Sigmoid colon (tissue), 7 donors: Measurements from ENCODE around the gene NACC1. TPM values are rescaled to one million over a fixed set of nuclear protein-coding genes. Genes with fewer than 3 reads are reported as not detected.

Experiments
- DNase-seq: peaks from one replicate; pipeline ENCODE4 v3.0.0-alpha.2; 2019
- H3K27ac ChIP-seq, 4 donors: fragments of 200-600 bp; sonication (generic); one replicate each; pipeline ENCODE4 v1.5.1; 2016 to 2019; ENCODE audit warnings: mild to moderate bottlenecking in 1 of 4
- H3K27me3 ChIP-seq, 3 donors: fragments of 200-600 bp; sonication (generic); one replicate each; pipeline ENCODE4 v1.5.1; 2019; ENCODE audit warnings: mild to moderate bottlenecking in 1 of 3
- H3K36me3 ChIP-seq, 4 donors: fragments of 200-600 bp; sonication (generic); one replicate each; pipeline ENCODE4 v1.5.1; 2016 to 2019
- H3K4me1 ChIP-seq, 4 donors: fragments of 200-600 bp; sonication (generic); one replicate each; pipeline ENCODE4 v1.5.1; 2017 to 2019
- H3K4me3 ChIP-seq, 4 donors: fragments of 200-600 bp; sonication (generic); one replicate each; pipeline ENCODE4 v1.5.1; 2017 to 2019; ENCODE audit warnings: mild to moderate bottlenecking in 2 of 4, moderate library complexity in 1 of 4
- H3K9me3 ChIP-seq, 4 donors: fragments of 200-600 bp in 3 of 4; sonication (generic) in 3 of 4; one replicate each; pipeline versions ENCODE4 v1.5.1 to v1.6.1; 2013 to 2019
- EP300 ChIP-seq, 4 donors: sonication (generic); formaldehyde crosslinking; IDR thresholded peaks; one replicate each; pipeline ENCODE4 v1.6.1; 2017; ENCODE audit warnings: antibody characterized with exemption in 4 of 4
- POLR2A ChIP-seq, 2 donors: fragments of 450-650 bp; IDR thresholded peaks; one replicate each; pipeline ENCODE4 v1.6.1; 2016; ENCODE audit warnings: antibody characterized with exemption in 2 of 2, mild to moderate bottlenecking in 2 of 2, moderate library complexity in 2 of 2
- POLR2AphosphoS5 ChIP-seq, 4 donors: sonication (generic); formaldehyde crosslinking; IDR thresholded peaks; one replicate each; pipeline ENCODE4 v1.6.1; 2017; ENCODE audit warnings: antibody characterized with exemption in 4 of 4
- WGBS, 2 donors: extraction: QIAGEN DNeasy Blood & Tissue Kit; methylation state at CpG; one replicate each; pipeline ENCODE4 v1.1.7; 2013; 5-methylcytosine and 5-hydroxymethylcytosine counted together
- intact Hi-C: fragments of 100-400 bp; cut with DNase I; formaldehyde crosslinking; loops from one replicate; pipeline ENCODE4 v1.15.1; 2023
- polyA plus RNA-seq, 3 donors: library from polyadenylated mRNA; stranded (reverse); fragments of 200-250 nt; gene quantifications; one replicate each; pipeline ENCODE4 v1.2.3, GENCODE V29; 2013
- total RNA-seq, 4 donors: library from RNA; depleted of rRNA; stranded (reverse); fragments of >200 nt; gene quantifications; one replicate each; pipeline ENCODE4 v1.1.0, GENCODE V29; 2016
- TF ChIP-seq, protein P1 (sequence below), 4 experiments: fragments of 450-650 bp in 3 of 4; fragments of 200-600 bp in 1 of 4; IDR thresholded peaks; one replicate each; pipeline ENCODE4 v1.5.1; 2016 to 2019; ENCODE audit warnings: antibody characterized with exemption in 4 of 4, mild to moderate bottlenecking in 3 of 4, moderate library complexity in 2 of 4
- donor health status: healthy with polysubstance abuse.
- donor health status: Bipolar disorder and iron deficiency.
- donor health status: healthy.

The NACC1 gene
- total and polyA plus RNA-seq, 7 donors: 8.1 to 67.2 (median 18.8) TPM

DNA sequence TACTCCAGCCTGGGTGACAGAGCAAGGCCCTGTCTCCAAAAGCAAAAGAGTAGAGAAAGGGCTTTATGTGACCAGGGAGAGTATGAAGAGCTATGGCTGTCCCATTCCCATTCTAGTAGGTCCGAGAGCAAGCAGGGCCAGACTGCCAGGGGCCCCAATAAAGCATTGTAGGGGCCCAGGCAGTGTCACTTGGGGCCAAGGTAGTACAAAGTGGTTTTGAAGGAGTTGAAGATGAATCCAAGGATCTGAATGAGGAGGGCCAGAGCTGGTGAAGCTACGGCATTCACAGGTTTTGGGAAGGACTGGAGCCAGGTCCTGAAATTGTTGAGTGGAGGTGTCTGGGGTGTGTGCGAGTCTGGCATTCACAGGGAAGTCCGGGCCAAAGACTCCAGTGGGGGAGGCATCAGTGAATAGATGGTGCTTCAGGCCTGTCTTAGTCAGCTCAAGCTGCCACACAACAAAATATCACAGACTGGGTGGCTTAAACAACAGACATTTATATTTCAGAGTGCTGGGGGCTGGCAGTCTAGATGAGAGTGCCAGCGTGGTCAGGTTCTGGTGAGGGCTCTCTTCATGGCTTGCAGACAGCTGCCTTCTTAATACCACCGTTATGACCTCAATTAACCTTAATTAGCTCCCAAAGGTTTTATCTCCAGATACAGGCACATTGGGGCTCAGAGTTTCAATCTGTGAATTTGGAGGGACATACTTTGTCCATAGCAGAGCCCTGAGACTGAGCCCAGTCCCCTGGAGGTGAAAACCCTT is 9.9 kb downstream of the NACC1 start:
- 93 to 94% methylated on average over 6 of the region's 6 CpGs for WGBS, 2 donors
- Histone ChIP-seq H3K9me3 (no peaks in the 10 kb centered on the region), H3K36me3 (peaks cover 0 to 3% (median 0%) of the 10 kb centered on the region in 4 donors), H3K4me1 (peaks cover 0 to 5% (median under 1%) of the 10 kb centered on the region in 4 donors), H3K27ac (no peak overlapping the region), H3K4me3 (no peak overlapping the region), H3K27me3 (no peaks in the 10 kb centered on the region)
- no peak for DNase-seq
- TF ChIP-seq EP300 (IDR thresholded peaks at IDR 0.05): no peak
- TF ChIP-seq POLR2AphosphoS5 (IDR thresholded peaks at IDR 0.05): no peak
- TF ChIP-seq, protein P1, sequence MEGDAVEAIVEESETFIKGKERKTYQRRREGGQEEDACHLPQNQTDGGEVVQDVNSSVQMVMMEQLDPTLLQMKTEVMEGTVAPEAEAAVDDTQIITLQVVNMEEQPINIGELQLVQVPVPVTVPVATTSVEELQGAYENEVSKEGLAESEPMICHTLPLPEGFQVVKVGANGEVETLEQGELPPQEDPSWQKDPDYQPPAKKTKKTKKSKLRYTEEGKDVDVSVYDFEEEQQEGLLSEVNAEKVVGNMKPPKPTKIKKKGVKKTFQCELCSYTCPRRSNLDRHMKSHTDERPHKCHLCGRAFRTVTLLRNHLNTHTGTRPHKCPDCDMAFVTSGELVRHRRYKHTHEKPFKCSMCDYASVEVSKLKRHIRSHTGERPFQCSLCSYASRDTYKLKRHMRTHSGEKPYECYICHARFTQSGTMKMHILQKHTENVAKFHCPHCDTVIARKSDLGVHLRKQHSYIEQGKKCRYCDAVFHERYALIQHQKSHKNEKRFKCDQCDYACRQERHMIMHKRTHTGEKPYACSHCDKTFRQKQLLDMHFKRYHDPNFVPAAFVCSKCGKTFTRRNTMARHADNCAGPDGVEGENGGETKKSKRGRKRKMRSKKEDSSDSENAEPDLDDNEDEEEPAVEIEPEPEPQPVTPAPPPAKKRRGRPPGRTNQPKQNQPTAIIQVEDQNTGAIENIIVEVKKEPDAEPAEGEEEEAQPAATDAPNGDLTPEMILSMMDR (IDR thresholded peaks at IDR 0.05): no peak
- TF ChIP-seq POLR2A (IDR thresholded peaks at IDR 0.05): no peak
- intact Hi-C loops: no loop called here

DNA sequence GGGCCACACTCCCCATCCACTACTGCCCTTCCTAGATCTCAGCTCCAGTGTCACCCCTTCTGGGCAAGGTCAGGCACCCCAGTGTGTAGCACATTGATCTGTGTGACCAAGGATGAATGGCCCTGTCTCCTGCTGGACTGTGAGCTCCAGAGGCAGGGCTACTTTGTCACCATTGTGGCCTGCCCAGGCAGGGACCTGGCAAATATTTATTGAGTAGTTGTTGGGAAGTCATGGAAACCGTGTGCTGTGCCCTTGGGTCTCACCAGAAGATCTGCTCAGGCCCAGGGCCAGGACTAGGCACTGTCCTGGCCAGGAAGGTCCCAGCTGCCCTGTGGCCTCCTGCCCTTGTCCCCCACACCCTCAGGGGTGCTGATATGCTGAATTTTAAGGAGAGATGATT is 10.5 kb downstream of the NACC1 start:
- no peak for DNase-seq
- WGBS, 2 donors: 67 to 83% methylated on average over 1 of the region's 1 CpG
- Histone ChIP-seq H3K27ac (no peak overlapping the region), H3K4me3 (no peak overlapping the region), H3K4me1 (peaks cover 0 to 7% (median 2%) of the 10 kb centered on the region in 4 donors), H3K27me3 (no peaks in the 10 kb centered on the region), H3K9me3 (no peaks in the 10 kb centered on the region), H3K36me3 (peaks cover 0 to 3% (median 0%) of the 10 kb centered on the region in 4 donors)
- intact Hi-C loops: no loop called here
- TF ChIP-seq EP300 (IDR thresholded peaks at IDR 0.05) (no peak), POLR2A (IDR thresholded peaks at IDR 0.05) (no peak), POLR2AphosphoS5 (IDR thresholded peaks at IDR 0.05) (no peak)
- TF ChIP-seq, protein P1 (IDR thresholded peaks at IDR 0.05): no peak

DNA sequence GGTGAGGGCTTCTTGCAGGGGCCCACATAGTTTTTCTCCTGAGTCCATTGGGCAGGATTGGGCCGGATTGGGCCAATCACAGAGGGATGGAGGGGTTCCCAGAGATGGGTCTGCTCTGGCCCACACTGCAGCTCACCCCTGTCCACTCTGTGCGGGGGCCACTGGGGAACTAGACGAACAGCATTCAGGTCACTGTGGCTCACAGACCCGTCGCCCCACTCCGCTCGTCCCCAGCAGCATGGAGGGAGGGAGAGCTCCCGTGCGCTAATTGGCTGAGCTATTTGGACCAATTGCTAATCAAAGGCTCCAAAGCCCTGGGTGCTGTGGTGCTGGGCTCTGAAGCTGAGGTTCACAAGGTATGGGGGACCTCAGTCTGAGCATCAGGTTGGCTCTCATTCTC is 11.3 kb downstream of the NACC1 start:
- Histone ChIP-seq H3K27me3 (no peaks in the 10 kb centered on the region), H3K4me1 (peaks cover 0 to 15% (median 5%) of the 10 kb centered on the region in 4 donors), H3K4me3 (no peak overlapping the region), H3K36me3 (peaks cover 0 to 3% (median 0%) of the 10 kb centered on the region in 4 donors), H3K9me3 (no peaks in the 10 kb centered on the region), H3K27ac (no peak overlapping the region)
- 95 to 96% methylated on average over 9 of the region's 9 CpGs for WGBS, 2 donors
- intact Hi-C loops: no loop called here
- no peak for DNase-seq
- no peak for TF ChIP-seq POLR2A (IDR thresholded peaks at IDR 0.05)
- TF ChIP-seq POLR2AphosphoS5 (IDR thresholded peaks at IDR 0.05): no peak
- TF ChIP-seq, protein P1 (IDR thresholded peaks at IDR 0.05): no peak
- no peak for TF ChIP-seq EP300 (IDR thresholded peaks at IDR 0.05)

DNA sequence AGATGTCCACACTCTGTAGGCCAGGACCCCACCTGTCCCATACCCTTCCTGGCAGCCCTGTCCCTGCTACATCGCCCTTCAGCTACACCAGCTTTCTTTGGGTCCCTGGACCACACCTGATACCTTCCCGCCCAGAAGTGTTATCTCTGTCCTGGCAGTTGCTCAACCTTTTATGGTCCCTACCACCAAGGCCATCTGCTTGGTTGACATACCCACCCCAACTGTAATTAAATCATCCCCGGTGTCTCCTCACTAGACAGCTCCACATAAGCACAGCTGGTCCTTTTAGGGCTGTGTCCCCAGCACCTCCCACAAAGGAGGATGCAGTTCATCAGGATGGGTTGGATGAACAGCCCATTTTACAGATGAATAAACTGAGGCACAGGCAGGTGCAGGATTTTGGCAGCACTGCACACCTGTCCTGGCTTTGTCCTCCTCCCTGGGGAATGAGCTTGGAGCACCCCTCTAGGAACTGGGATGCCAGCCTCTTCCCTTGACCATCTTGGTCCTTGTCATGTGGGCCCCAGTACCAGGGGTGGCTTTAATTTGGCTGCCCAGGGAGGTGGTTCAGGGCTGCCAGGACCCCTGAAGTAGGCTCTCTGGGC is 12.9 kb downstream of the NACC1 start:
- Histone ChIP-seq H3K27ac (no peak overlapping the region), H3K4me3 (no peak overlapping the region), H3K9me3 (no peaks in the 10 kb centered on the region), H3K36me3 (peaks cover 0 to 13% (median 3%) of the 10 kb centered on the region in 4 donors), H3K27me3 (no peaks in the 10 kb centered on the region), H3K4me1 (peaks cover 0 to 27% (median 9%) of the 10 kb centered on the region in 4 donors)
- intact Hi-C loops: no loop called here
- TF ChIP-seq, protein P1 (IDR thresholded peaks at IDR 0.05): no peak
- TF ChIP-seq EP300 (IDR thresholded peaks at IDR 0.05) (no peak), POLR2AphosphoS5 (IDR thresholded peaks at IDR 0.05) (no peak), POLR2A (IDR thresholded peaks at IDR 0.05) (no peak)
- WGBS, 2 donors: 42 to 80% methylated on average over 3 of the region's 3 CpGs
- DNase-seq: no peak
